ENCODE results near the gene SLC22A12.

Gene SLC22A12

DNA sequence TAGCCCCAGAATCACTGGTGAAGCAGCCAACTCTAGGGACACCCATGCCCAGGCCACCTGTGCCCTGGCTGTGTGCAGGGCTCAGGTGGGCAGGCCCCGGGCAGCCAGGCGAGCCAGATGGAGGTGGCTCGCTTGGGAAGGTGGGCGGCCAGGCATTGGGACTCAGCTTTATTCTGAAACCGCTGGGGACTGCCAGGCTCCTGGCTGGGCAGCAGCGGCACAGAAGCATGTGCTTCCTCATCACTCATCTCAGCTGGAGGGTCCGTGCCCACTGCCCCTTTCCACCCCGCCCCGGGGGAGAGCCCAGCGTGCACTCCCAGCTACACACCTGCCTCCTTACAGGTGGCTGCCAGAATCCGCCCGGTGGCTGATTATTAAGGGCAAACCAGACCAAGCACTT is 27.1 kb upstream of the SLC22A12 start:
- DNase-seq, result no peak

DNA sequence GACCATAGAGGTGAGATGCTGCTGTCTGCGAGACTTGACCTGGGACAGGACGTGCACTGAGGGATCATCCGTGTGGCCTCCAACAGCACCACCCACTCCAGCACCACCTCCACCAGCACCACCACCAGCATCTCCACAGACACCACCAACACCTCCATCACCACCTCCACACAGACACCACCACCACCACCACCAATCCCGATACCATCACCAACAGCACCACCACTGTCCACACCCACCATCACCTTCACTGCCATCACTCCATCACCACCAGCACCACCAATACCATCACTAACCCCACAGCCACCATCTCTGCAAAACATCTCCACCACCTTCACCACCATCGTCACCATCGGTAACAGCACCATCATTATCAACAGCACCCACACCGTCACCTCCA is 26.6 kb upstream of the SLC22A12 start:
- no peak for DNase-seq

DNA sequence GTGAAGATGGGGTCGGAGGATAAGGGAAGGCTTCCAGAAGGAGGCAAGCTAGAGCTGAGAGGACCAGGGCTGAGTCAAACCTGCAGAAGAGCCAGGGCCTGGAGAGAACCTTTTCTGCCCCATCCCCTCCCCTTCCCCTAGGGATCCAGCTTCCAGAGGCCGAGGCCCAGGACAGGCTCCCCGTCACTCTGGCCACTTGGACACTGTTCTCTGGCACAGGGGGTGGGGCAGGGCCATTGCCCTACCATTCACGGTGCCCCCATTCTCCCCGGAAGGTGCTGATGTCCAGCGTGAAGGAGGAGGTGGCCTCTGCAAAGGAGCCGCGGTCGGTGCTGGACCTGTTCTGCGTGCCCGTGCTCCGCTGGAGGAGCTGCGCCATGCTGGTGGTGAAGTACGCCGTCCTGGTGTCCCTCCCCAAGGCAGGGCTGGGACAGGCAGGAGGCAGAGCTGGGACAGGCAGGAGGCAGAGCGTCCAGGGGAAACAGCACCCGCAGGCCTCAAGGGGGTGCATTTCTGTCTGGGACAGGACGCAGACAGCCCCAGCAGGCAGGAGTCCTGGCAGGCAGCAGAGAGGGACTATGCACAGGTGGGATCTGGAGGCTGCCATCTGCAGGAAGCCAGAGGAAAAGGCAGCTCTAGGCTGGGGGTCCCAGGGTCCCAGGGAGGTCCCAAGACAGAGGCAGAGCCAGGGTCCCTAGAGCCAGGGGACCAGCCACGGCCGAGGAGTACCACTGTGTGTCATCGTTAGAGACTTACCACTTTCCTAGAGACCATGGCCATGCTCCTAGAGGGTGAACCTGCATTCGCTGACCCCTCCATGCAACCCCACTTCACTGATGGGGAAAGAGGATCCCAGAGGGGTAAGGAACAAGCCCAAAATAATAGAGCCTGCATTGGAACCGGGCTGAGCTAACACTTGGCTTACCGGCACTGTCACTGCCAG is 25.8 kb upstream of the SLC22A12 start:
- no peak for DNase-seq

DNA sequence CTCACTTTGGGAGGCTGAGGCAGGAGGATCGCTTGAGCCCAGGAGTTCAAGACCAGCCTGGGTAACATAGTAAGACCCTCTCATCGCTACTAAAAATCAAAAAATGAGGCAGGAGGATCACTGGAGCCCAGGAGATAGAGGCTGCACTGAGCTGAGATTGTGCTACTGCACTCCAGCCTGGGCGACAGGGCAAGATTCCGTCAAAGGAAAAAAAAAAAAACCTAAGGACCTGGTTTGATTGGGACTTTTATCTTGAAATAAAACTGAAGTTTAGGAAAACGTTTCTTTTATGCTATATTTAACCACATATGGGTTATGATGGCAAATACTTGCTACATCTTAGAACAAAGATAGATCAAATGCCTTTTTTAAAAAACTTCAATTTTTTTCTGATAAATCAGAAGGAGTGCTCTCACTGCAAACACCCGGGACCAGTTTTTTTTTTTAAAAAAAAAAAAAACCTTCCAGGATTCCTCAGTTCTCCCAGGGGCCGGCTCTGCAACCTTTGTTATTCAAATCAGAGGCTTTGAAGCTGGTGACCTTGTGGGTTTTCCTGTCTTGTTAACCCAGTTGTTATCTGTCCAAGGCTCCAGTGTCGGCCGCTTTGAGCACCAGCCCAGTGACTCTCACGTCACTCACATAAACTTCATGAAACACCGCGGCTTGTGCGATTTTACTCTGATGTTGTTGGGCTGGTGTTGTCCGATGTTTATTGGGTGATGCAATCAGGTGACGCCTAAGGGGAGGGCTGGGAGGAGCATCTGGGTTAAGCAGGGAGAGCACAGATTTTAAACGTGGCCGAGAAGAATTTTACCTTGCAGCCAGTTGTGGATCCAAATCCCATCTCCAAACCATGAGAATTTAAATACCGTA is 24.7 kb upstream of the SLC22A12 start:
- no peak for DNase-seq

DNA sequence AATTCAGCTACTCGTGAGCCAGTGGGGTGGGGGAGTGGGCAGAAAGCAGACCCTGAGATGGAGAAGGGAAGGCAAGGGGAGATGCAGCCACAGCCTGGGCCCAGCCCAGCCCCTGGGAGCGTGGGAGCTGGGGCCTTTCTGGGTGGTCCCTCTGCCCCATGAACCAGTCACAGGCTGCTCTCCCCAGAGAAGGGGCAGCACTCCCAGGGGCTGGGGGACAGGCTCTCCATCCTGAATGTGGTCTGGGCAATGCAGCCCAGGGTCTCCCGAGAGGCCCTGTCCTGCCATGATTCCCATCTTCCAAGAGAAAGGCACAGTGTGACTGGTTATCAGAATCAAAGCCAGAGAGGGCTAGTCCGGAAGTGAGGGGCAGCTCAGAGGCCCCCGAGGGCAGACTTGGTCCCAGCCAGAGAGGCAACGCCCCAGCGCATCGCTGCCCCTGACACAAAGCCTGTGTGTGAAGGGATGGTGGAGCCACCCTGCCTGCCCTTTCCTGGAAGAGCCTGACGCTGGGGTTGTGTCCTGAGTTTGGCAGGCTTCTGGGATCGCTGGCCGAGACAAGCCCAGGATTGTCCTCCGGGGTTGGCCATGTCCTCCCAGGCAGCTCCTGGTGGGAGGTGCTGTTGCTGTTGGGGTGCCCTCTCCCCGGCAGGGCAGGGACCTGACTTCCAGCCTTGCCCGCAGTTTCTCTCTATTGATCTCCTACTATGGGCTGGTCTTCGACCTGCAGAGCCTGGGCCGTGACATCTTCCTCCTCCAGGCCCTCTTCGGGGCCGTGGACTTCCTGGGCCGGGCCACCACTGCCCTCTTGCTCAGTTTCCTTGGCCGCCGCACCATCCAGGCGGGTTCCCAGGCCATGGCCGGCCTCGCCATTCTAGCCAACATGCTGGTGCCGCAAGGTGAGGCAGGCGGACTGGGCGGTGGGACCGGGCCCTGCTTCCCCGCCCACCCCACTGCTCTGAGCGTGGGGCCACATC is 23.8 kb upstream of the SLC22A12 start:
- no peak for DNase-seq

DNA sequence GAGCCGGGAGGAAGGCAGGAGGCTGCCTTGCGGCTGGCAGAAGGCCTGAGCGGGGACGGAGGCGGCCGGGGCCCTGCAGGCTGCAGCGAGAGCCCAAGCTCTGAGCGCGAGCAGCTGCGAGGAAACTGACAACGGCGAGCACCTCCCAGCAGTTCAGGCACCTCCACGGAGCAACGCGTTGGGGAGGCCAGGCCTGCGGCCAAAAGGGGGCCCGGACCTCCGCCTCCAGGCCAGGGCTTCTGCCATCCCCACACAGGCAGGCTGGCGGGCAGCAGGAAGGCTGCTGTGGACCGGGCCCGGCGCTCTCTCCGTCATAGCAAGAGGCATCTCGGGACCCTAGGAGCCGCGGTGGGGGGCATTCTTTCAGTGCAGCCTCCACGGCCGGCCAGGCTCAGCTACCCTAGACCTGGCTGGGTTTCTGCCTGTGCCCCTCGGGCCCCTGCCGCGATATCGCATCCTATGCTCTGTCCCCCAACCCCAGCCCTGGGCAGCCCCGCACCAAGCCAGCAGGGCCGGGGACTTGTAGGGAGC is 22.9 kb upstream of the SLC22A12 start:
- DNase-seq, result no peak

DNA sequence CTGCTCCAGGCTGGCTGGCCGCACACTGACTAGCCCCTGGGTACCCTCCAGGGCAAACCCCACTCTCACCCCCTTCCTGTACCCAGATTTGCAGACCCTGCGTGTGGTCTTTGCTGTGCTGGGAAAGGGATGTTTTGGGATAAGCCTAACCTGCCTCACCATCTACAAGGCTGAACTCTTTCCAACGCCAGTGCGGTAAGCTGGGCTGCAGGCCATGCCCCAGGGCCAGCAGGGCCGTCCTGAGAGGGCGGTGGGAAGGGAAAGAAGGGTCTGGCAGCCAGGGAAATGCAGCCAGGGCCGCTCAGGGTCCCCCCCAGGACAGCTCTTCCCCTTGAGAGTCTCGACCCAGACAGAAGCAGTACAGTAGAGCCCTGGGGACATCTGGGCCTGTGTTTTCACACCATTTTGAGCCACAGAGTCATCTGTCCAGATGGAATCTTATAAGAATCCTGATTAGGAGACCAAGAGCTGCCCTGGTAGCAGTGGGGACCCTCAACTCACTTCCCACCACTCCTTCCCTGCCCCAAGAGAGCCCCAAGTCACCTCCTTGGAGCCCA is 22.4 kb upstream of the SLC22A12 start:
- DNase-seq, result no peak

DNA sequence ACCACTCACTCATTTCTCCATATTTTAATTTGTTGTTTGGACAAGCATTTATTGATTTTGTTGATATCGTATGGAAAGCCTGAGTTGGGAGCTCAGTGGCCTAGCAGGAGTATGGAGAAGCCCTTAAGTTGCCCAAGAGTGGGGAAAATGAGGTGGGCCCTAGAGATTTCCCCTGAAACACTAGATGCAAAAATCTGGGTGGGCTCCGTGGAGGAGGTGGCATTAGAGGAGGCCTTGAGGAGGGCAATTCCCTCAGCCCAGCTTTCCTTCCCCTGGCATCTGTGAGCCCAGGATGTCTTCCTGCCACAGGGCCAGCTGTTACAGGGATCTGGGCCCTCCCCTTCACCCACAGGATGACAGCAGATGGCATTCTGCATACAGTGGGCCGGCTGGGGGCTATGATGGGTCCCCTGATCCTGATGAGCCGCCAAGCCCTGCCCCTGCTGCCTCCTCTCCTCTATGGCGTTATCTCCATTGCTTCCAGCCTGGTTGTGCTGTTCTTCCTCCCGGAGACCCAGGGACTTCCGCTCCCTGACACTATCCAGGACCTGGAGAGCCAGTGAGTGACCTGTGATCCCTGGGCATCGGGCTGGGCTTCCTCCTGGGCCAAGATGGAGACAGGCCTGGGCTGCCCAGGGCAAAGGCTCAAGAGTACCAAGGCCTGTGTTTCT is 21.6 kb upstream of the SLC22A12 start:
- DNase-seq, result no peak

DNA sequence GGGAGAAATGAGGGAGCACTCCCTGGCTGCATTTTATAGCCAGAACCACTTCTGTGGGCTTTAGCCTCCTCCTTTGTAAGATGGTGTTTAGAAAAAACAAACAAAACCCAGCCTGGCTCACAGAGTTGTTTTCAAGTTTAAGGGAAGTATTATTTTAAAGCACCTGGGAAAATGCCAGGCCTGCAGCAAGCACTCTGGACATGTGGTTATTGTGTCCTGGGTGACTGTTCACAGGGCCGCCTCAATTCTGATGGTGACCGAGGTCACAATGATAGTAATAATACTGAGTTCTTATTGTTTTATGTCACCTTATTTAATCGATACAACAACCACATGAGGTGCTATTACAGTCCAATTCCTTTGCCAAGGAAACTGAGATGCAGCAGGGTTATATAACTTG is 20.7 kb upstream of the SLC22A12 start:
- no peak for DNase-seq

DNA sequence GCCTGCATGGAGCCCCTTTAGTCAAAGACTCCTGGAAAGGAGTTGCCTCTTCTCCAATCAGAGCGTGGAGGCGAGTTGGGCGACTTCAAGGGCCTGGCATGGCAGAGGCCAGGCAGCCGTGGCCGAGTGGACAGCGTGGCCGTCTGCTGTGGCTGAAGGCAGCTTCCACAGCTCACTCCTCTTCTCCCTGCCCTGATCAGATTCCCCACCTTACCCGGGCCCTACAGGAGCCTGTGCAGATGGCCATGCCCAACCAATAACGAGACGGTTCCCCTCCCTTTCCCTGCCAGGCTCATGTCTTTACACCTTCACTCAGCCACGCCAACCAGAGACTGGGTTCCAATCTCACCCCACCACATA is 20.0 kb upstream of the SLC22A12 start:
- DNase-seq, result no peak

DNA sequence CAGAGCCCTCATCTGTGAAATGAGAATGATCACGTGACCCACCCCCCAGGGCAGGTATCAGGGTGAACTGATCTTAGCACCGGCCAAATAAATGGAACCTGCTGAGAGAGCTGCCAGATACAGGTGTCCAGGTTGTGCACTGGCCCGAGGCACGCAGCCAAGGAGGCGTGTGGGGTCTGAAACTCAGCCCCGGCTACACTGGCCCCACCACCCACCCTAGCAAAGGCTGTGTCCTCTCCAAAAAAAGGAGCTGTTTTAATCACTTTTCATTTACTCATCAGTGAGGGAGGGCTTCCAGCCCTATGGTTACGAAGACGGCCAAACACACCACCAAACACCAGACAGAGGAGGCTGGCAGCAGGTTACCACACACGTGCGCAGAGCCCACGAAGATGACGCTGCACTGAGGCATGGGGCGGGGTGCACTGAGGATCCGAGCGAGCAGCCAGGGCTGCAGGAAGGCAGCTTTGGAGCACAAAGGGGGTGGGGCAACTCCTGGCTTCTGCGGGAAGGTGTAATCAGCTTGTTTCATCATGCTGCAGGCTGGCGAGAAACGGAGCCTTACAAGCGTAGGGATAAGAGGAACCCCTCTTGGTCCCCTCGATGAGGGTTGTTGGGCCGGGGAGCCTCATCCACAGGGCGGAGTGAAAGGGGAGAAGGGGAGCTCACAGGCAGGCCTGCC is 19.5 kb upstream of the SLC22A12 start:
- DNase-seq, result no peak

DNA sequence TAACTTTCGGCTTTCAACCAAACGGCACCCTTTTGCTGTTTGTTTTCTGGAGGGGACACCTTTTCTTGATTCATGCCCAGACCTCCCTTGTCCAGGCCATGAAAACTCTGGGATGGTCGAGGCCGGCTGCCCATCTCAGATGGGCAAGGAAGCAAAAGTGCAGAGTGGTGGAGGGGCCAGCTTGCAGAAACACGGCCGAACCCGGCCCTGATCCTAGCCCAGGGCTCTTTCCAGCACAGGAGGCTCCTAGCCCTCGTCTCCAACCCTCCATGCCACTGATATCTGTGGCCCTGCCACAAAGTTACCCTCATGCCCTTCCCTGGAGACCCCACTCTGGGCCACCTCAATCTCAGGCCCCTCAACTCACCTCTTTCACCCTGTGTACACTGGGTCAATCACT is 18.9 kb upstream of the SLC22A12 start:
- no peak for DNase-seq

DNA sequence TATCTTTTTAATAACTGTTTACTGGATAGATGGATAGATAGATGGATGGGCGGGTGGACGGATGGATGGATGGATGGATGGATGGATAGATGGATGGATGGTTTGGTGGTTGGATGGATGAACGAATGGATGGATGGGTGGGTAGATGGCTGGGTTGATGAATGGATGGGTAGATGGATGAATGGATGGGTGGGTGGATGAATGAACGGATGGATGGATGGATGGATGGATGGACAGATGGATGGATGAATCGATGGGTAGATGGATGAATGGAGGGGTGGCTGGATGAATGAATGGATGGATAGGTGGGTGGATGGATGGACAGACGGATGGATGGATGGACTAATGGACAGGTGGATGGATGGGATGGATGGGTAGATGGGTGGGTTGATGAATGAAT is 13.8 kb upstream of the SLC22A12 start:
- no peak for DNase-seq

DNA sequence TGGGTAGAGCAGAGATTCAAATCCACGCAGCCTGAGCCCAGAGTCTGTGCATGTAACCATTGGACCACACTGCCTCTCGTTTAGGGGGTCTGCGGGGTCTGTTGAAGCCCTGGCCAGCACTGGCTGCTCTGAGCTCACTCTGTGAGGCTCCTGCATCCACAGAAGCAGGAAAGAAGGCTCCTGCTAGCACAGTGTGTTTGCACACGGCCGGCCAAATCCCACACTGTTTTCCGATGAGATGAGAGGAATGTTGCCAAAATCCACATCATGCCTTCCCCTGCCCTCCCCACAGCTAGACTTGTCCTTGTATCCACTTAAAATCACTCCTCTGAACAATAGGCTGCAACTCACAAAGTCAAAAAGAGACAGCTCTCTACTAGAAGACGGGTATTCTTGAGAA is 10.6 kb upstream of the SLC22A12 start:
- no peak for DNase-seq

DNA sequence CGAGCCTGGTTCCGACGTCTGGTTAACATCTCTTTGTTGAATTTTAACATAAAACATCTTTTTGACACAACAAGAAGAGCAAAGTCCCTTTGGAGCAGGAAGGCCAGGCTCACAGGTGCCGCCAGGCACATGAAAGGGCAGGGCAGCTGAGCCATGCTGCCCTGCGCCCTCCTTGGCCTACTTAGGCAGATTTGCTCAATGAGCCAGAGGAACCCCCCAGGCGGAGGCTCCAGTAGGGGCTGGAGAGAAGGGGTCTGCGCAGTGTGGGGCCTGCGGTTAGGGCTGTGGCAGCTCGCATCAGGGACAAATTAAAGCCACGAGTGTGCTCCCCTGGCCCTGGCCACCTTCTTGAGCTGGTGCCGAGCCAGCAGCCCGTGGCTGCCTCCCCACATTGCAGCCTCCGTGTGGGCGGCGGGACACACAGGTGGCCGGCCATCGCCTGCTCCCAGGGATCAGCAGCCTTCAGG is 9.9 kb upstream of the SLC22A12 start:
- DNase-seq, result no peak

DNA sequence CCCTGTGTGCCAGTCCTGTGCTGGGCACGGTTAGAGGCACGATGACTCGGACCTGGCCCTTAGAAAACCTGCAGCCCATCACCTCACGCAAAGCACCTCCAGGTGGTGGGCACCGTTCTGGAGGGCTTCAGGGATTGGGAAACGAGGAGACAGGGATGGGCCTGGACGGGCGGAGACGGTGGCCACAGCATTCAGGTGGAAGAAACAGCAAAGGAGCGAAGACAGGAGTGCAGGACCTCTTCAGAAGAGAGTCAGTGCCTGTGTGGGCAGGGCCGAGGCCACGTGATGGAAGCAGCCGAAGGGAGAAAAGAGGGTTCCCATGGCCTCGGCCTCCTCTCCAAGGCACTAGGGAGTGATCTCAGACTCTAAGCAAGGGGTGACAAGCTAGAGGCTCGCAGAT is 8.1 kb upstream of the SLC22A12 start:
- no peak for DNase-seq

DNA sequence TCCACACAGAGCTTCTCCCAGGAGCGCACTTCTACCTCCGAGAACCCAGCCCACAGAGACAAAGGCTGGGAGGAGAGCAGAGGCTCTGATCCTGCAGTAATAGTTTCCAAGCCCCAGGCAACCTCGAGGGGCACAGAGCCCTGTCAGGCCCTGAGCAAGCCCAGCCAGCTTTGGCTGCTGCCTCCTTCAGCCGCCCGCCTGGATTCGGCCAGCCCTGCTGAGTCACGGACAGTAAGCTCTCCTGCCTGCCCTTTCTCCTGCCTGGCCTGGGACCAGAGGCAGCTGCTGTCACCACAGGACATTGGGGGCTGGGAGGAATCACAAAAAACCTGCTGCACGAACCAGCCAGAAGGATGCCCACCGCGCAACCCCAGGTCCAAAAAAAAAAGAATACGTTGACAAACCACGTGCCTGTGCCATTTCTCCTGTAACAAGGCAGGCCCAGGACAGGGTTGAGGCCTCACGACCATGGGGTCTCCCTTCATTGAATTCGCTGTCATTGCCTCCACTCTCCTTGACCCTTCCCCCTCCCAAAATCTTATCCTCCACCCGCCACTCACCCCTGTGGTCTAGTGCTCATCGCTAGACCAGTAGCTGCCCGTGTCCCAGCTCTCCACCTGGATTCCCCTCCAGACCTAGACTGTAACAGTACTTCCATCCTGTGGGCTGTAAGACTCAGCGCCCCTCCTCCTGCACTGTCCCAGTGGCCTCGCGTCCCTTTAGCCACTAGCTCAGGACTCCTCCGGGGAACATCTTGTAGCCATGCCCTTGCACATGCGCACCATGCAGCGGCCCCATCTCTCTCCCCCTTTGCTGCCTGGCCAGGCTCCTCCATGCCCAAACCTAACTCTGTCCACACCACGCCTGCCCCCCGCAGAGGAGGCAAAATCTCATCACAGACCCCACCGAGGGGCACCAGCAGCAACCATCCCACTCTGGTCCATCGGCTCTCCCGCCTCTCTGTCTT is 7.4 kb upstream of the SLC22A12 start:
- DNase-seq, result no peak

DNA sequence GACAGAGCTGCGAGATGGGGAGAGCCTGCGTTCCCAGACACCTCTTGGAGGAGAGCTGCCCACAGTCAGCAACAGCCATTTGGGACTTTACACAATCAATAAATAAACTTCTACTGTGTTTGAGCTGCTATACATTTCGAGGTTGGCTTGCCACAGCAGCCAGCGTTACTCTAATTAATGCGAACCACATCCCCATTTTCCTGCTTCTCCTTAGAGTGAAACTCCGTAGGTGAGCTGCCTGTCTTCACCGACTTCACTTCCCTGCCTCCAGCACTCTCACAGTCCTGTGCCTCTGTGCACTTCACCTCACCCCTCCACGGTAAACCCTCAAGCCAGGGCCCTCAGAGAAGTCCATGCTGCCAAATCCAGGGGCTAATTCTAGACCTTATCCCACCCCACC is 5.9 kb upstream of the SLC22A12 start:
- DNase-seq, result no peak

DNA sequence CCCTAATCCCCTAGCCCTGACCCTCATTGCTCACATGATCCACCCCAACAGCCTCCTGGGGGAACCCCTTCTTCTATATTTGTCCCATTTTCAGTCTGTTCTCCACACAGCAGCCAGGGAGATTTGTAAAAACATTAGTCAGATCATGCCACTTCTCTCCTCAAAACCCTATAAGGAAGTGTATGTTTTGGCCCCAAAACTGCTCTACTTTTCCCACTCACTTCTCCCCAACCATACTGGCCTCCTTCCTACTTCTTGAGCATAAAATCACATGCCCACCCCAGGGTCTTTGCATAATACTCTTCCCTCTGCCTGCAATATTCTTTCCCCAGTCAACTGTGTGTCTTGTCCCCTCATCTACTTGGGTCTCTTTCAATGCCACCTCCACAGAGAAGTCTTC is 4.7 kb upstream of the SLC22A12 start:
- no peak for DNase-seq

DNA sequence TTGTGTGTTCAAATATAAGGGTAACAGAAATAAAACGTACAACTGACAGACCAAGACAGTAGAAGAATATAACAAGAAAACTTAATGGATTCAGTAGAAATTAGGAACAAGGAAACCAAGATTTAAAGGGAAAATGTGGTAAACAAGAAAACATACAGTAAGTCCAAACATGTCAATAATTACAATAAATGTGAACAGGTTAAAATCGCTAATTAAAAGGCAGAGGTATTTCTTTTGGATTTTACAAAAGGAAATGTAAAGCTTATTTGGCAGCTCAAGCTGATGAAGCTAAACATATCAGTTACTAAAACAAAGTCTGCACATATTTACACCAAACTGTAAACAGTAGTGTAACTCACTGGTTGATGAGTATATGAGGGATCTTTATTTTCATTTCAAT is 2.3 kb upstream of the SLC22A12 start:
- no peak for DNase-seq

Data from NK-92 treated with Interleukin-12 subunit alpha and Interleukin-12 subunit beta, amount 100 ng/mL, for 24 hours (cell line).